GM21423 (cell line): ENCODE measurements around the gene ZNF883.
"Not testable (repeated sequence)": the region's sequence is repeated elsewhere in the genome, so short reads cannot be mapped to it uniquely, and the experiment has no call there.

Experiments used
- ATAC-seq: cut with Tn5 transposase; IDR thresholded peaks from one replicate; pipeline ENCODE4 v1.9.1; 2021; ENCODE audit warnings: mild to moderate bottlenecking, moderate library complexity; ENCODE audit not compliant: unreplicated experiment

ZNF883 gene

GRCh38 chr9:113011911-113012381 lies at the start of gene ZNF883:
ZNF883 (minus strand) TSS chr9:113012192.
- ATAC-seq = no peak

- ATAC-seq = not testable (repeated sequence)
Observed at GRCh38 chr9:113061072-113061850, 49.3 kb upstream of the ZNF883 start.

GRCh38 chr9:113059581-113060284 lies 47.7 kb upstream of the ZNF883 start:
- not testable (repeated sequence) for ATAC-seq

- no peak for ATAC-seq
Observed at GRCh38 chr9:113057193-113057592, 45.2 kb upstream of the ZNF883 start.

- peak; percentile 98 for ATAC-seq
Observed at GRCh38 chr9:113056191-113057106, 44.5 kb upstream of the ZNF883 start, which contains the start of gene ZFP37. ZFP37 (minus strand) TSS chr9:113056724; CDS start chr9:113056688, 36 bp downstream.

- no peak for ATAC-seq
Observed at GRCh38 chr9:113042884-113043657, 31.1 kb upstream of the ZNF883 start.

- no peak for ATAC-seq
Observed at GRCh38 chr9:113026200-113026599, 14.2 kb upstream of the ZNF883 start.

GRCh38 chr9:113018247-113018646 lies 6.3 kb upstream of the ZNF883 start:
- no peak for ATAC-seq

GRCh38 chr9:113012492-113012891 lies 500 bp upstream of the ZNF883 start:
- ATAC-seq = no peak

GRCh38 chr9:113005777-113006176 lies 6.2 kb downstream of the ZNF883 start:
- ATAC-seq = no peak

- no peak for ATAC-seq
Observed at GRCh38 chr9:112997236-112997941, 14.6 kb downstream of the ZNF883 start.

- ATAC-seq = no peak
Observed at GRCh38 chr9:112971415-112971814, 40.6 kb downstream of the ZNF883 start.

- no peak for ATAC-seq
Observed at GRCh38 chr9:112970939-112971338, 41.1 kb downstream of the ZNF883 start.

- no peak for ATAC-seq
Observed at GRCh38 chr9:112969730-112970129, 42.3 kb downstream of the ZNF883 start.

- ATAC-seq = no peak
Observed at GRCh38 chr9:112955550-112955949, 56.4 kb downstream of the ZNF883 start.

- no peak for ATAC-seq
Observed at GRCh38 chr9:112945620-112946208, 66.3 kb downstream of the ZNF883 start.

GRCh38 chr9:112939418-112939817 lies 72.6 kb downstream of the ZNF883 start:
- ATAC-seq = no peak

GRCh38 chr9:112933696-112934095 lies 78.3 kb downstream of the ZNF883 start:
- ATAC-seq = no peak

GRCh38 chr9:112925058-112925641 lies 86.8 kb downstream of the ZNF883 start:
- no peak for ATAC-seq
